Measurements from ENCODE around the gene VSIR. TPM values are rescaled to one million over a fixed set of nuclear protein-coding genes. Genes with fewer than 3 reads are reported as not detected.
A peak's percentile ranks its signal among the peaks of the same experiment; 100 is the strongest.

Gene VSIR
- total RNA-seq, 4 donors from 2014 or later: 20.0 to 27.2 (median 21.3) TPM

GRCh38 chr10:71798308-71798624, 24.9 kb upstream of the VSIR start:
- intact Hi-C loops (cut with DNase I): no loop called here
- 75% methylated on average over 4 of the region's 6 CpGs; no CpG with 5 or more reads in 1 of the 2 donors for WGBS, 2 donors
- TF ChIP-seq CTCF (IDR thresholded peaks at IDR 0.05) (no peak), POLR2A (IDR thresholded peaks at IDR 0.05) (no peak)

DNA sequence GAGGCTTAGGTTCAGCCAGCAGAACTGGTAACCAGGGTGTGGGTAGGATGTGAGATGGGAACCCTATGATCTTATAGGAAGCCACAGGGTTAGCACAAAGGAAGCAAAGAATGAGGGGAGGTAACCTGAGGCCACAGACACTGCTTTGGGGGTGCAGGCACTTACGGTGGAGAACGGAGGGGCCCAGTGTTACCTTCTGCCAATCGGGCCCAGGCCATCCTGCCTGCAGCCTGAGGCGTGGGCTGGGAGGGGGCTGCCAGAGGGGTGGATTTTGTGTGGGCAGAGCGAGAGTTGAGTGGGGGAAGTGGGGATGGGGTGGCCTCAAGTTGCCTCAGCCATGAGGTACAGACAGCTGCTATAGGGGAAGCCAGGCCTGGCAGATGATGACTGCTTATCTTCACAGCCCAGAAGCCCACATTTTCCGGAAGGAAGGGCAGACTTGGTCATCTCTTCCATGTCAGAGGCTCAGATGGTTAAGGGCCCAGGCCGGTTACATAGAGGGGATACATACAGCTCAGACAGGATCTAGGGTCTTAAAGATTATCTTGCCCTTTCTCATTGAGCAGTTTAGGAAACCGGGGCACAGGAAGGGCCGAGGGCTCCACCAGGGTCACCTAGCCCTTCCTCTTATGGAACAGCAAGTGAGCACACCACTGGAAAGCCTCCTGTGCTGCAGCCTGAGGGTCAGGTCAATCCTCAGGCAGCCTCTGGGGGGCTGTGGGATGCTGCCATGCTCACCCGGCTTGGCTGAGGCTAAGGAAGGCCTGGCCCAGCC, 24.4 kb upstream of the VSIR start:
- intact Hi-C loops (cut with DNase I): no loop called here

More at GRCh38 chr10:71798308-71798624, 24.9 kb upstream of the VSIR start:
- no peak overlapping the region for H3K4me3 ChIP-seq (replicated peaks in 1 of 3)
- H3K27ac ChIP-seq: no peak overlapping the region
- no peaks in the 10 kb centered on the region for H3K4me1 ChIP-seq
- H3K27me3 ChIP-seq: no peaks in the 10 kb centered on the region
- H3K36me3 ChIP-seq: no peaks in the 10 kb centered on the region
- DNase-seq: no peak
- no peaks in the 10 kb centered on the region for H3K9me3 ChIP-seq

GRCh38 chr10:71796749-71797405, 23.6 kb upstream of the VSIR start:
- intact Hi-C loops (cut with DNase I): no loop called here
- H3K9me3 ChIP-seq: no peaks in the 10 kb centered on the region
- no peaks in the 10 kb centered on the region for H3K27me3 ChIP-seq
- H3K36me3 ChIP-seq: no peaks in the 10 kb centered on the region
- no peak for DNase-seq
- H3K4me1 ChIP-seq: no peaks in the 10 kb centered on the region
- WGBS, 2 donors: 80 to 84% methylated on average over 5 to 7 of the region's 7 CpGs
- no peak overlapping the region for H3K27ac ChIP-seq
- no peak overlapping the region for H3K4me3 ChIP-seq (replicated peaks in 1 of 3)
- TF ChIP-seq CTCF (IDR thresholded peaks at IDR 0.05) (no peak), POLR2A (IDR thresholded peaks at IDR 0.05) (no peak)

More for the DNA sequence above, 24.4 kb upstream of the VSIR start:
- TF ChIP-seq POLR2A (IDR thresholded peaks at IDR 0.05): no peak
- no peak for TF ChIP-seq CTCF (IDR thresholded peaks at IDR 0.05)
- Histone ChIP-seq H3K4me3 (replicated peaks in 1 of 3) (no peak overlapping the region), H3K27ac (no peak overlapping the region), H3K27me3 (no peaks in the 10 kb centered on the region), H3K4me1 (no peaks in the 10 kb centered on the region), H3K9me3 (no peaks in the 10 kb centered on the region), H3K36me3 (no peaks in the 10 kb centered on the region)
- WGBS, 2 donors: 77 to 90% methylated on average over 9 to 10 of the region's 10 CpGs
- no peak for DNase-seq

DNA sequence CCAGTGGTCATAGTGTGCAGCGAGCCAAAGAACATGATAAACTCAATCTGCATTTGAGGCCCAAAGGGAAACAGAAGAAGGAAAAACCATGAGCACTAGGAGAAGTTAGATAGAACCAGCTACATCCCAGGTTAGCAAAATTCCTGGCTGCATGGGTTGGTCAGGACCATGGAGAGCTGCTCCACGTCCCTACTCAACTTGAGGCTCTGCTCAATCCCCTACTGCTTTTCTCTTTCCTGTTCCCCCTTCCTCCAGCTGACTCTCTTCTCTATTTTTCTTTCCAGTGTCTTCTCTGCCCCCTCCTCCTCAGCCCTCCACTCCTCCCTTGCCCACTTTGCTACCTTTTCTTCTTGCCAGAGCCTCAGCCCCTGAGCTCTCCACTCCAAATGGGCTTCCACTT, 21.9 kb upstream of the VSIR start:
- DNase-seq: peak in 1 of 2 donors; percentile 20
- no peak overlapping the region for H3K4me3 ChIP-seq (replicated peaks in 1 of 3)
- TF ChIP-seq POLR2A (IDR thresholded peaks at IDR 0.05) (no peak), CTCF (IDR thresholded peaks at IDR 0.05) (no peak)
- H3K27ac ChIP-seq: no peak overlapping the region
- WGBS, 2 donors: 23% methylated on average over 2 of the region's 2 CpGs
- no peaks in the 10 kb centered on the region for H3K9me3 ChIP-seq
- intact Hi-C loops (cut with DNase I): no loop called here
- H3K36me3 ChIP-seq: no peaks in the 10 kb centered on the region
- no peaks in the 10 kb centered on the region for H3K27me3 ChIP-seq
- no peaks in the 10 kb centered on the region for H3K4me1 ChIP-seq
